AG04450 (cell line): ENCODE data around the gene BAG1. TPM values are rescaled to one million over a fixed set of nuclear protein-coding genes. Genes with fewer than 3 reads are reported as not detected.

ENCODE experiments used
- CTCF ChIA-PET: fragments of 300-600, 350-600 bp; formaldehyde crosslinking; extraction: SDS; loops from one replicate; lab custom pipeline; 2022; ENCODE audit warnings: antibody characterized with exemption, inconsistent platforms; lab: Charles Lee
- POLR2A ChIA-PET: fragments of 350-600 bp; formaldehyde crosslinking; extraction: SDS; loops from one replicate; lab custom pipeline; 2021; ENCODE audit warnings: antibody characterized with exemption, inconsistent platforms; lab: Yijun Ruan, JAX
- DNase-seq: peaks from one replicate; pipeline ENCODE4 v3.0.0-alpha.2; 2011; ENCODE audit warnings: low read depth, low spot score
- H3K27ac ChIP-seq: one replicate; pipeline ENCODE4 v1.5.1; 2012; ENCODE audit warnings: low read depth, low read length, control low read depth
- H3K27me3 ChIP-seq: one replicate; pipeline ENCODE4 v1.6.0; 2012; ENCODE audit warnings: low read length; ENCODE audit not compliant: control insufficient read depth, insufficient read depth
- H3K4me3 ChIP-seq: 2 replicates; pipeline ENCODE4 v1.5.1; 2011; ENCODE audit warnings: mild to moderate bottlenecking, low read depth, low read length, control low read depth
- H3K9me3 ChIP-seq: 2 replicates; pipeline ENCODE4 v1.5.1; 2012; ENCODE audit warnings: low read length; ENCODE audit not compliant: control insufficient read depth, insufficient read depth
- CTCF ChIP-seq: IDR thresholded peaks from 2 replicates; pipeline ENCODE4 v1.5.1; 2011; ENCODE audit warnings: low read depth, low read length, control low read depth, inconsistent platforms
- polyA plus RNA-seq: library from polyadenylated mRNA; depleted of rRNA; stranded (reverse); fragments of >200 nt; gene quantifications from 2 replicates; pipeline ENCODE4 v1.2.3, GENCODE V29; 2011

Gene BAG1
- polyA plus RNA-seq, 1 experiment: 31.7 TPM

GRCh38 chr9:33230756-33231622 is 33.5 kb downstream of the BAG1 start:
- no peak overlapping the region for H3K4me3 ChIP-seq
- no peaks in the 10 kb centered on the region for H3K9me3 ChIP-seq
- no peaks in the 10 kb centered on the region for H3K27me3 ChIP-seq
- no peak for TF ChIP-seq CTCF
- H3K27ac ChIP-seq: no peak overlapping the region
- ChIA-PET POLR2A (no interaction called here), CTCF (no interaction called here)
- DNase-seq: no peak

- Histone ChIP-seq H3K27ac (no peak overlapping the region), H3K27me3 (no peaks in the 10 kb centered on the region), H3K4me3 (no peak overlapping the region), H3K9me3 (no peaks in the 10 kb centered on the region)
- ChIA-PET POLR2A (no interaction called here), CTCF (no interaction called here)
- no peak for TF ChIP-seq CTCF
- DNase-seq: no peak
Measured at GRCh38 chr9:33229359-33230114, 35.0 kb downstream of the BAG1 start.

- ChIA-PET POLR2A (no interaction called here), CTCF (interaction anchor here (0.6 kb wide), 1 partner anchor 25 kb away, joined by 3 read pairs; no protein-coding TSS in a partner anchor)
- Histone ChIP-seq H3K27me3 (no peaks in the 10 kb centered on the region), H3K4me3 (no peak overlapping the region), H3K27ac (no peak overlapping the region), H3K9me3 (no peaks in the 10 kb centered on the region)
- no peak for TF ChIP-seq CTCF
- no peak for DNase-seq
Measured at GRCh38 chr9:33228606-33229005, 35.9 kb downstream of the BAG1 start.

- no peaks in the 10 kb centered on the region for H3K27me3 ChIP-seq
- CTCF ChIA-PET: interaction anchor here (0.6 to 2.6 kb wide), 3 partner anchors 26 to 148 kb away, joined by 3 to 52 read pairs (median 7); no protein-coding TSS in a partner anchor
- H3K9me3 ChIP-seq: no peaks in the 10 kb centered on the region
- no peak for TF ChIP-seq CTCF
- no peak overlapping the region for H3K27ac ChIP-seq
- no peak for DNase-seq
- no peak overlapping the region for H3K4me3 ChIP-seq
- POLR2A ChIA-PET: interaction anchor here (0.6 kb wide), 2 partner anchors 88 to 99 kb away, joined by 3 to 9 read pairs; no protein-coding TSS in a partner anchor
Measured at GRCh38 chr9:33227741-33228140, 36.8 kb downstream of the BAG1 start.
